ENCODE measurements around the gene HOXB6.

HOXB6 gene

GRCh38 chr17:48565925-48566710, 38.7 kb downstream of the HOXB6 start:
- no peak for DNase-seq (ENCODE audit: low read depth, low spot score)

GRCh38 chr17:48565022-48565554, 39.7 kb downstream of the HOXB6 start:
- DNase-seq (ENCODE audit: low read depth, low spot score), result no peak

- no peak for DNase-seq (ENCODE audit: low read depth, low spot score)
Measured at GRCh38 chr17:48564188-48565021, 40.4 kb downstream of the HOXB6 start.

GRCh38 chr17:48563867-48564187, 41.0 kb downstream of the HOXB6 start:
- no peak for DNase-seq (ENCODE audit: low read depth, low spot score)

- no peak for DNase-seq (ENCODE audit: low read depth, low spot score)
Measured at GRCh38 chr17:48563385-48563838, 41.4 kb downstream of the HOXB6 start.

GRCh38 chr17:48562934-48563333, 41.9 kb downstream of the HOXB6 start:
- DNase-seq (ENCODE audit: low read depth, low spot score), result no peak

- no peak for DNase-seq (ENCODE audit: low read depth, low spot score)
Measured at GRCh38 chr17:48561884-48562810, 42.6 kb downstream of the HOXB6 start.

- no peak for DNase-seq (ENCODE audit: low read depth, low spot score)
Measured at GRCh38 chr17:48559840-48560817, 44.7 kb downstream of the HOXB6 start.

- DNase-seq (ENCODE audit: low read depth, low spot score), result no peak
Measured at GRCh38 chr17:48559122-48559839, 45.5 kb downstream of the HOXB6 start.

- no peak for DNase-seq (ENCODE audit: low read depth, low spot score)
Measured at GRCh38 chr17:48558831-48559121, 46.0 kb downstream of the HOXB6 start.

GRCh38 chr17:48558057-48558830, 46.5 kb downstream of the HOXB6 start:
- DNase-seq (ENCODE audit: low read depth, low spot score), result no peak

- DNase-seq (ENCODE audit: low read depth, low spot score), result no peak
Measured at GRCh38 chr17:48556576-48557401, 48.0 kb downstream of the HOXB6 start.

GRCh38 chr17:48556229-48556575, 48.6 kb downstream of the HOXB6 start:
- no peak for DNase-seq (ENCODE audit: low read depth, low spot score)

GRCh38 chr17:48555258-48556228, 49.2 kb downstream of the HOXB6 start:
- DNase-seq (ENCODE audit: low read depth, low spot score), result no peak

GRCh38 chr17:48554412-48555257, 50.2 kb downstream of the HOXB6 start:
- DNase-seq (ENCODE audit: low read depth, low spot score), result no peak

- DNase-seq (ENCODE audit: low read depth, low spot score), result no peak
Measured at GRCh38 chr17:48553826-48554225, 51.0 kb downstream of the HOXB6 start.
